CD4-positive, alpha-beta T cell treated with Interleukin-4 for 1 hour (primary cell): ENCODE results near the gene SLC50A1.
"Not testable (repeated sequence)": the region's sequence is repeated elsewhere in the genome, so short reads cannot be mapped to it uniquely, and the experiment has no call there.

Source experiments
- DNase-seq, 2 donors: peaks; one replicate each; pipeline ENCODE4 v3.0.0-alpha.2; 2020 to 2022

The SLC50A1 gene

DNA sequence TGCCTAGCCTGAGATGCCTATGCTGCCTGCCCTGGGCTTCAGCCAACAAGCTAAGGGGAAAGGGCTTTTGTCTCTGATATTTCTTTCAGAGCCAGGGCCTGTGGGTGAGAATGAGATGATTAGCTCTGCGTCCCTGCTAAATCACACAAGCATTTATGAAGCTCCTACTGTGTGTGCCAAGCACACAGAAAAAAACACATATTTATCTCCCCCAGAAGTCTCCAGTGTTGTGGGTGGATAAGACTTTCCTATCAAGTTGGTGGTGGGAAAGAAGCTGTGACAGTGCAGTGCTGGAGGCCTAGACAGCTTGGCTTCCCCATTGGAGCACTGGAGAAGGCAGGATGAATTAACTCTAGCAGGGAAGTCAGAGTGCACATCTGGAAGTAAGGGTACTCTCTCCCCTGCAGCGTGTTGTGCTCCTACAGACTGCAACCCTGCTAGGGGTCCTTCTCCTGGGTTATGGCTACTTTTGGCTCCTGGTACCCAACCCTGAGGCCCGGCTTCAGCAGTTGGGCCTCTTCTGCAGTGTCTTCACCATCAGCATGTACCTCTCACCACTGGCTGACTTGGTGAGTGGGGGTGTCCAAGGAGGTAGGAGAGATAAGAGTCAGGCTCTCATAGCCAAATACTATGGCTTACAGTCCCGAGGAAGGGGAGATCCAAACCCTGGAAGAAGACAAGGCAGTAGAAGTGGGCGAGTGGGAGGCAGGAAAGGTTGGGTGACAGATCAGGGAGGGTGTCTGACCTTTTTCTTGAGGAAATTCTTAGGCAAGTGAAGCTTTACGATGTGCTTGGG lies 1.7 kb downstream of the SLC50A1 start:
- no peak for DNase-seq

GRCh38 chr1:155139895-155140629 lies 4.4 kb downstream of the SLC50A1 start, which contains the start of gene DPM3:
TSS of gene DPM3 (minus strand) at chr1:155140531. CDS start at chr1:155140240, 291 bp downstream.
- DNase-seq: peak; percentile 87 to 88

DNA sequence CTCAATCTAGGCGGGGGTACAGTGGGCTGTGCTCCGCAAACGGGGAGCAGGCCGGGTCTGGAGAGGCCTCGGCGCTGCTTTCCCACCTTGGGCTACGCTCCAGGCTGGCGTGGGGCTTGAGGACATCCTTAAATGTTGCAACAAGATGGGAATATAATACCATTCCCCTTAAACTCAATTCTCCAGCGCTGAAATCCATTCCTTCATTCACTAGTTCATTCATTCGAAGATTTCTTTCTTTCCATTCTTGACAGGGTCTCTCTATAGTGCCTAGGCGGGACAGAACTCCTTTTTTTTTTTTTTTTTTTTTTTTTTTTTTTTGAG lies 4.9 kb downstream of the SLC50A1 start:
- no peak for DNase-seq

DNA sequence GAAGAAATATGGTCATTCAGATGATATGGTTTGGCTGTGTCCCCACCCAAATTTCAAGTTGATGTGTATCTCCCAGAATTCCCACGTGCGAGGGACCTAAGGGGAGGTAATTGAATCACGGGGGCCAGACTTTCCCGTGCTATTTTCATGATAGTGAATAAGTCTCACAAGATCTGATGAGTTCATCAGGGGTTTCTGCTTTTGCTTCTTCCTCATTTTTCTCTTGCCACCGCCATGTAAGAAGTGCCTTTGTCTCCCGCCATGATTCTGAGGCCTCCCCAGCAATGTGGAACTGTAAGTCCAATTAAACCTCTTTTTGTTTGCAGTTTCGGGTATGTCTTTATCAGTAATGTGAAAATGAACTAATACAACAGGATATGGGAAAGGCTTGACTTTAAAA lies 6.1 kb downstream of the SLC50A1 start:
- no peak for DNase-seq

GRCh38 chr1:155145491-155145890 lies 9.8 kb downstream of the SLC50A1 start:
- no peak for DNase-seq

- not testable (repeated sequence) for DNase-seq
Observed at GRCh38 chr1:155155996-155156643, 20.5 kb downstream of the SLC50A1 start.

- no peak for DNase-seq
Observed at GRCh38 chr1:155158991-155159390, 23.3 kb downstream of the SLC50A1 start.

DNA sequence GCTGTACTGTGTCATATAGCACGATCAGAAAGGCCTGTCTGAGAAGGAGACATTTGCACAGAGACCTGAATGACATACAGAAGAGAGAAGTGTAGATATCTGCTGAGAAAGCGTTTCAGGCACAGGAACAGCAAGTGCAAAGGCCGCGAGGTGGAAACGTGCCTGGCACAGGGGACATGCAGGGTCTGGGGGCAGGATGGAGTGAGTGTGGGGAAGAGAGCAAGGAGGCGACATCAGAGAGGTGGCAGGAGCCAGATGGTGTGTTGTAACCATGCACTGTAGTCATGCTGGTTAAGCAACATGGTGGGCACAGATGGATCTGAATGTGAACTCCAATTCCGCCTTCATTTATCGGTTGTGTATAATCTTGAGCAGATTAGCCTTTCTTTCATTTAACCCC lies 24.5 kb downstream of the SLC50A1 start:
- no peak for DNase-seq

- not testable (repeated sequence) for DNase-seq
Observed at GRCh38 chr1:155162631-155163030, 27.0 kb downstream of the SLC50A1 start.

DNA sequence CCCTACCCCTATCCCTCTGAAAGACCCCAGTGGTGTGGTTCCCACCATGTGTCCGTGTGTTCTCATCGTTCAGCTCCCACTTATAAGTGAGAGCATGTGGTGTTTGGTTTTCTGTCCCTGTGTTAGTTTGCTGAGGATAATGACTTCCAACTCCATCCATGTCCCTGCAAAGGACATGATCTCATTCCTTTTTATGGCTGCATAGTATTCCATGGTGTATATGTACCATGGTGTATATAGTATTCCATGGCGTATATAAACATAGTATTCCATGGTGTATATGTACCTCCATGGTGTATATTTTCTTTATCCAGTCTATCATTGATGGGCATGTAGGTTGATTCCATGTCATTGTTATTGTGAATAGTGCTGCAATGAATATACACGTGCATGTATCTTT lies 28.1 kb downstream of the SLC50A1 start:
- peak in 1 of 2 donors; percentile 3 for DNase-seq

- not testable (repeated sequence) for DNase-seq
Observed at GRCh38 chr1:155164625-155165024, 29.0 kb downstream of the SLC50A1 start.

- DNase-seq: peak in 1 of 2 donors; percentile 4
Observed at GRCh38 chr1:155166051-155166470, 30.4 kb downstream of the SLC50A1 start.

DNA sequence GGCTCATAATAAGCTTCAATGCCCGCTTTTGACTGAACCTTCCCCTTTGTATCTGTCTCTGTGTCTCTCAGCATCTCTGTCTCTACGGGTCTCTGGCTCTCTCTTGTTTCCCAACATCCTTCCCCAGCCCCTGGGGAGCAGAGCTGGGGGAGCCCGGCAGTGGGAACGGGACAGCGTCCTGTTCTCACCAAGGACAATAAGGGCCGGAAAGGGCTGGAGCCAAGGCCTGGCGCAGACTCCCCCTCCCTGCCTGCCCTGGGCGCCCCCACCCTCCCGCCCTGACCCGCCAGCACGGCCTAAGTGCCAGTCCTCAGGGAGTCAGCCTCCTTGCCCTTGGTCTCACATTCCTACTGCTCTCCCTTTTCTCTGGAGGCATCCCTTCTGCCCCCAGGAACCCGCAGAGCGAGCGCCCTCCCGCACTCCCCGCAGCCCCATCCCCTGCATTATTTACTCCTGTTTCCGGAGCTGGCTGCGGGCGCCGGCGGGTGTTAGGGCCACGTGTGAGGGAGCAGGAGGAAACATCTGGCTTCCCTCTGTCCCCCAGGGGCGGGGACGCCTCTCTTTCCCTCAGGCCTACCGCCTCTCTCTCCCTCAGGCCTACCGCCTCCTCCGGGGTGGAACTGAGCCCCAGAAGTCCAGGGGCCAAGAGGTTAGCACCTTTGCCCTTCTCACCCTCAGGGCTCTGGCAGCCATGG lies 31.0 kb downstream of the SLC50A1 start:
- DNase-seq: peak in 1 of 2 donors; percentile 11

DNA sequence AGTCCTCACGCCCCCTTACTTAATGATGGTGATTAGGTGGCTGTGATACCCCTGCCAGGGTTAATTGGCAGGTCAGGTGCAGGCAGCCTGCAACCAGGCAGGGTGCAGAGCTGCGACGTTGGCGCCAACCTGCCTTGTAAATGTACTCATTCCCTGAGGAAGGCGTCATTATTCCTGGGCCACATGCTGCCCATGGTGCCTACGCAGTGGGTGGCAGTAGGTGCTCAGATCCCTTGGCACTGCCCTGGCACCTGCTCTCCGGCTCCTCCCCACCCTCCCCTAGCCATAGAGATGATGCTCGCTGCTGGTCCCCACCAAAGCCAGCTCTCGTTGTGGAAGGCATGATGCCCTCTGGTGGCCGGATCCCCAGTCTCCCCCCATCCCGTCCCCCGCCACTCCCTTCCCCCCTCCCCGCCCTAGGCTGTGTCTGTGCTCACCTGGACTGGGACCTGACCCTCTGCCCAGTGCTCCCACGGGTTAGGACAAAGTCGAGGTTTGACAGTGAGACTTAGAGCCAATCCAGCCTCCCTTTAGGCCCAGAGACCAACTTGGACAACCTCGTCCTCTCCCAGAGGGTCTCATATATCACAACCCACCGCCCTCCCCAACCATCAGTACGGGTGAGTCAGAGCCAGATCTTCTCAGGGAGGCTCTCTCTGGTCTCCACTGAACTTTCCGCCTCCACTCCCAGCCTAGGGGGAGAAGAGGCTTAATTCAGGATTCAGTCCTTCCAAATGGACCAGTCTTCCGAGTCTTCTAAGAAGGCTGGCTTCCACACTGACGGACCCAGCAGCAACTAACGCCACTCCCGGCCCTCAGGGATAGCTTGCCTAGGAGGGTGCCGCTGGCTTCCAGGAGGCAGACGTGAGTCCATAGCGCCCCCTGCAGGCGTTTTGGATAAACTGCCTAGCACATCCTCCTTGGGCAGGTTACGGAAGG lies 31.8 kb downstream of the SLC50A1 start:
- DNase-seq: peak; percentile 87 to 88

DNA sequence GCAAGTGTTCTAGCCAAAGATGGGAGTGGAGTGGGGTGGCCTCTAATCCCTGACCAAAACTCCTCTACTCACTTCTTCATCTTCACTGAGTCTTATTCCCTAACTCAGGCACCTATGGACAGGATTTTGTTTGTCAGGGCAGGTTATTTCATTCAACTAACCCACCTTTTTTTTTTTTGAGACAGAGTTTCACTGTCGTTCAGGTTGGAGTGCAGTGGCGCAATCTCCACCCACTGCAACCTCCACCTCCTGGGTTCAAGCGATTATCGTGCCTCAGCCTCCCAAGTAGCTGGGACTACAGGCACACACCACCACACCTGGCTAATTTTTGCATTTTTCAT lies 32.4 kb downstream of the SLC50A1 start:
- DNase-seq: not testable (repeated sequence)

DNA sequence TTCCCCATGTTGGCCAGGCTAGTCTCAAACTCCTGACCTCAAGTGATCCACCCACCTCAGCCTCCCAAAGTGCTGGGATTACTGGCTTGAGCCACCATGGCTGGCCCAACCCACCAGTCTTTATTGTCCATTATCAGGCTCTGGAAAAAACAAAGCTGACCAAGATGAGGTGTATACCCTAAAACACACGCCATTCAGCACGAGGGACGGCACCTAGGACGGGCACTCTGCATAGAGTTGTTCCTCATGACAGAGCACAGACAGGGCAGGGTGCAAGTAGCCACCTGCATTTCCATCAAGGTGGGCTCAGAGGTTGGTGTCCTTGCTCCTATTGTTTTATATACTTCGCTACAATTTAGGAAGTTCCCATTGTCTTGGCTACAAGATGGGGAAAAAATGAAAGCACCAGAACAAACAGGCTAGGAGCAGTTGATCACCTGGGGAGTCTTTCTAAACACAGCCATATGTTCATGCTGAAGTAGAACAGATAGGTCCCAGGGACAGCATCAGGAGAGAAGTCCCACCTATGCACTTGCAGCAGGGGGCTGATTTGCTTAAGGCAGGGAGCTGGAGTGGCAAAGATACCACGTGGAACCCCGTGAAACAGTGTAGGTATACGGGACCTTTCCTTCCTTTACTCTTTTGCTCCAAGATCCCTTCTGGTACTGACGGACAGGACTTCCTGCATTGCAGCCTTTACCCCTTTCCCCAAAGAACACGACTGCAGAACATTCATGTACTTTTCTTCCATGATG lies 33.0 kb downstream of the SLC50A1 start:
- DNase-seq: peak in 1 of 2 donors; percentile 4

- DNase-seq: no peak
Observed at GRCh38 chr1:155169541-155169940, 33.9 kb downstream of the SLC50A1 start.

- DNase-seq: no peak
Observed at GRCh38 chr1:155170101-155170785, 34.6 kb downstream of the SLC50A1 start.

DNA sequence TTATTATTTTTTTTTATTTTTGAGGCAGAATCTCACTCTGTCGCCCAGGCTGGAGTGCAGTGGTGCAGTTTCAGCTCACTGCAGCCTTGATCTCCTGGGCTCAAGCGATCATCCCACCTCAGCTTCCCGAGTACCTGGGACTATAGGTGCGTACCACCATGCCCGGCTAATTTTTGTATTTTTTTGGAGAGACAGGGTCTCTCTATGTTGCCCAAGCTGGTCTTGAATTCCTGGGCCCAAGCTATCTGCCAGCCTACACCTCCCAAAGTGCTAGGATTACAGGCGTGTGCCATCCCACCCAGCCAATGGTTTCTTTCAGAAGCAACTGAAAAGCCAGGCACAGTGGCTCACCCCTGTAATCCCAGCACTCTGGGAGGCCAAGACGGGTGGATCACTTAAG lies 35.2 kb downstream of the SLC50A1 start:
- peak in 1 of 2 donors; percentile 9 for DNase-seq
